GM23248 (cell line): ENCODE data around the gene ACVR2B. TPM values are rescaled to one million over a fixed set of nuclear protein-coding genes. Genes with fewer than 3 reads are reported as not detected.

ENCODE experiments used
- DNase-seq: peaks from one replicate; pipeline ENCODE4 v3.0.0-alpha.2; 2015
- H2AFZ ChIP-seq: fragments of 200-600 bp; sonication (generic); 2 replicates; pipeline ENCODE4 v1.6.1; 2016; ENCODE audit warnings: antibody characterized with exemption
- H3F3A ChIP-seq: fragments of 200-600 bp; sonication (generic); 2 replicates; pipeline ENCODE4 v1.6.1; 2016; ENCODE audit warnings: mild to moderate bottlenecking, antibody characterized with exemption, mixed run types; ENCODE audit not compliant: insufficient read depth
- H3K27ac ChIP-seq: fragments of 200-600 bp; sonication (generic); 2 replicates; pipeline ENCODE4 v1.5.1; 2016; ENCODE audit warnings: mild to moderate bottlenecking
- H3K27me3 ChIP-seq: fragments of 200-600 bp; sonication (generic); replicated peaks from 2 replicates; pipeline ENCODE4 v1.6.1; 2016; ENCODE audit warnings: mild to moderate bottlenecking; ENCODE audit not compliant: insufficient read depth
- H3K36me3 ChIP-seq: fragments of 200-600 bp; sonication (generic); 2 replicates; pipeline ENCODE4 v1.6.1; 2016; ENCODE audit warnings: low read depth, mild to moderate bottlenecking
- H3K4me1 ChIP-seq: fragments of 200-600 bp; sonication (generic); 2 replicates; pipeline ENCODE4 v1.6.1; 2016; ENCODE audit warnings: mild to moderate bottlenecking; ENCODE audit not compliant: insufficient read depth
- H3K4me2 ChIP-seq: fragments of 200-600 bp; sonication (generic); one replicate; pipeline ENCODE4 v1.6.1; 2016; ENCODE audit warnings: mild to moderate bottlenecking; ENCODE audit not compliant: unreplicated experiment
- H3K4me3 ChIP-seq: fragments of 200-600 bp; sonication (generic); 2 replicates; pipeline ENCODE4 v1.5.1; 2016; ENCODE audit warnings: mild to moderate bottlenecking
- H3K79me2 ChIP-seq: fragments of 200-600 bp; sonication (generic); 2 replicates; pipeline ENCODE4 v1.6.1; 2016; ENCODE audit warnings: mild to moderate bottlenecking; ENCODE audit not compliant: insufficient read depth
- H3K9ac ChIP-seq: fragments of 200-600 bp; sonication (generic); 2 replicates; pipeline ENCODE4 v1.6.1; 2016; ENCODE audit warnings: mild to moderate bottlenecking
- H3K9me2 ChIP-seq: fragments of 200-600 bp; sonication (generic); 2 replicates; pipeline ENCODE4 v1.6.1; 2016; ENCODE audit warnings: mixed run types, mild to moderate bottlenecking, moderate library complexity; ENCODE audit not compliant: insufficient read depth
- H3K9me3 ChIP-seq: fragments of 200-600 bp; sonication (generic); one replicate; pipeline ENCODE4 v1.6.1; 2017; ENCODE audit warnings: low read depth
- H4K20me1 ChIP-seq: fragments of 200-600 bp; sonication (generic); 2 replicates; pipeline ENCODE4 v1.6.0; 2016; ENCODE audit not compliant: insufficient read depth
- EZH2 ChIP-seq: fragments of 200-600 bp; sonication (generic); IDR thresholded peaks from 2 replicates; pipeline ENCODE4 v1.6.1; 2018; ENCODE audit warnings: antibody characterized with exemption, mild to moderate bottlenecking; ENCODE audit not compliant: insufficient read depth, poor library complexity, severe bottlenecking
- EZH2phosphoT487 ChIP-seq: fragments of 200-600 bp; sonication (generic); IDR thresholded peaks from 2 replicates; pipeline ENCODE4 v1.6.1; 2018; ENCODE audit warnings: antibody characterized with exemption, moderate library complexity, mild to moderate bottlenecking, low read depth; ENCODE audit not compliant: insufficient read depth
- WGBS, 2 experiments: methylation state at CpG; one replicate each; pipeline ENCODE4 v1.1.6; 2015 to 2017; ENCODE audit warnings: low lambda C conversion rate in 2 of 2, low coverage in 1 of 2; ENCODE audit errors: missing lambda C conversion rate in 2 of 2; 5-methylcytosine and 5-hydroxymethylcytosine counted together
- in situ Hi-C: fragments of 300-500 bp; cut with MboI; formaldehyde crosslinking; loops from 2 replicates; pipeline ENCODE4 v1.15.0; 2020
- polyA plus RNA-seq: library from polyadenylated mRNA; unstranded; fragments of >200 nt; fragmentation: Nextera tagmentation; extraction: Ambion mirVana; gene quantifications from 2 replicates; pipeline ENCODE4 v1.2.1, GENCODE V29; 2016
- total RNA-seq: library from RNA; depleted of rRNA; stranded (reverse); fragments of >200 nt; shearing (Covaris generic); gene quantifications from 2 replicates; pipeline ENCODE4 v1.2.3, GENCODE V29; 2014

Gene ACVR2B
- total and polyA plus RNA-seq, 2 experiments from 2014 or later: 0.16 to 0.76 TPM

- H3K9me3 ChIP-seq: no peaks in the 10 kb centered on the region
- WGBS, 2 experiments: 37 to 40% methylated on average over 2 of the region's 2 CpGs
- no peaks in the 10 kb centered on the region for H3K36me3 ChIP-seq
- in situ Hi-C loops: no loop called here
- TF ChIP-seq EZH2phosphoT487 (no peak), EZH2 (no peak)
- H2AFZ ChIP-seq: no peak overlapping the region
- no peak overlapping the region for H3K4me3 ChIP-seq
- no peaks in the 10 kb centered on the region for H3K79me2 ChIP-seq
- H3K4me2 ChIP-seq: no peak overlapping the region
- H3F3A ChIP-seq: no peaks in the 10 kb centered on the region
- no peak overlapping the region for H3K9ac ChIP-seq
- no peaks in the 10 kb centered on the region for H3K4me1 ChIP-seq
- H4K20me1 ChIP-seq: no peaks in the 10 kb centered on the region
- no peaks in the 10 kb centered on the region for H3K9me2 ChIP-seq
- H3K27me3 ChIP-seq: no peaks in the 10 kb centered on the region
- H3K27ac ChIP-seq: no peak overlapping the region
- no peak for DNase-seq
Measured at GRCh38 chr3:38446085-38446686, 7.5 kb upstream of the ACVR2B start.

- Histone ChIP-seq H3K27me3 (no peaks in the 10 kb centered on the region), H3K4me3 (no peak overlapping the region), H3K36me3 (no peaks in the 10 kb centered on the region), H2AFZ (no peak overlapping the region), H3K79me2 (no peaks in the 10 kb centered on the region), H3K4me1 (no peaks in the 10 kb centered on the region), H3K9me2 (no peaks in the 10 kb centered on the region), H3K27ac (no peak overlapping the region), H3F3A (no peaks in the 10 kb centered on the region), H4K20me1 (no peaks in the 10 kb centered on the region), H3K9me3 (no peaks in the 10 kb centered on the region), H3K4me2 (no peak overlapping the region), H3K9ac (no peak overlapping the region)
- in situ Hi-C loops: no loop called here
- no peak for DNase-seq
- no peak for TF ChIP-seq EZH2phosphoT487
- no peak for TF ChIP-seq EZH2
Measured at GRCh38 chr3:38446812-38447211, 6.9 kb upstream of the ACVR2B start.

- H3K36me3 ChIP-seq: no peaks in the 10 kb centered on the region
- H3K4me2 ChIP-seq: no peak overlapping the region
- H3K27me3 ChIP-seq: no peaks in the 10 kb centered on the region
- H3K79me2 ChIP-seq: no peaks in the 10 kb centered on the region
- H3F3A ChIP-seq: peaks cover 4% of the 10 kb centered on the region; the same call in 1 of the 2 replicates
- no peak for TF ChIP-seq EZH2
- no peak for TF ChIP-seq EZH2phosphoT487
- no peak overlapping the region for H3K4me3 ChIP-seq
- H3K27ac ChIP-seq: no peak overlapping the region
- H3K9ac ChIP-seq: no peak overlapping the region
- in situ Hi-C loops: no loop called here
- H3K9me2 ChIP-seq: no peaks in the 10 kb centered on the region
- no peak for DNase-seq
- no peaks in the 10 kb centered on the region for H4K20me1 ChIP-seq
- no peaks in the 10 kb centered on the region for H3K9me3 ChIP-seq
- H3K4me1 ChIP-seq: no peaks in the 10 kb centered on the region
- H2AFZ ChIP-seq: no peak overlapping the region
- 90 to 97% methylated on average over 3 of the region's 3 CpGs for WGBS, 2 experiments
Measured at GRCh38 chr3:38450853-38451252, 2.8 kb upstream of the ACVR2B start.

GRCh38 chr3:38453913-38454177 lies 155 bp downstream of the ACVR2B start:
- peaks cover 4% of the 10 kb centered on the region; the same call in 1 of the 2 replicates for H3F3A ChIP-seq
- no peaks in the 10 kb centered on the region for H3K27me3 ChIP-seq
- no peak overlapping the region for H3K27ac ChIP-seq
- peak overlapping the region; percentile 79 for H3K4me3 ChIP-seq
- peak overlapping the region; percentile 80 for H3K9ac ChIP-seq
- H4K20me1 ChIP-seq: no peaks in the 10 kb centered on the region
- H3K4me2 ChIP-seq: peak overlapping the region; percentile 85
- no peaks in the 10 kb centered on the region for H3K36me3 ChIP-seq
- H3K4me1 ChIP-seq: no peaks in the 10 kb centered on the region
- DNase-seq: no peak
- no peak for TF ChIP-seq EZH2phosphoT487
- TF ChIP-seq EZH2: no peak
- H2AFZ ChIP-seq: no peak overlapping the region
- no peaks in the 10 kb centered on the region for H3K79me2 ChIP-seq
- no peaks in the 10 kb centered on the region for H3K9me2 ChIP-seq
- 0 to 1% methylated on average over 2 to 30 of the region's 36 CpGs for WGBS, 2 experiments
- in situ Hi-C loops: no loop called here
- no peaks in the 10 kb centered on the region for H3K9me3 ChIP-seq
